ENCODE measurements around the gene AADACL4. TPM values are rescaled to one million over a fixed set of nuclear protein-coding genes. Genes with fewer than 3 reads are reported as not detected.

The AADACL4 gene
- total and polyA plus RNA-seq, 2 donors from 2014 or later: 0.16 to 0.58 TPM

- FAIRE-seq (no peak), DNase-seq (no peak)
- peaks cover 9 to 22% (median 10%) of the 10 kb centered on the region in 3 donors for H3K36me3 ChIP-seq (ENCODE audit: control insufficient read depth in 2 of 3, insufficient read depth in 3 of 3, low read length in 3 of 3)
- no peak overlapping the region for H3K27ac ChIP-seq (ENCODE audit: low read depth in 2 of 2, low read length in 2 of 2)
- peaks cover 0 to 4% (median 0%) of the 10 kb centered on the region in 3 donors for H3K9me3 ChIP-seq (ENCODE audit: control insufficient read depth in 2 of 3, insufficient read depth in 1 of 3, low read length in 3 of 3)
- no peak overlapping the region for H3K9ac ChIP-seq (ENCODE audit: low read length in 3 of 3)
- peaks cover 0 to 34% (median 22%) of the 10 kb centered on the region in 3 donors for H3K4me1 ChIP-seq (ENCODE audit: control insufficient read depth in 2 of 3, insufficient read depth in 2 of 3, low read depth in 1 of 3, low read length in 3 of 3)
- intact Hi-C loops (cut with DNase I): no loop called here
- H3K27me3 ChIP-seq (ENCODE audit: control insufficient read depth, insufficient read depth, low read length): no peaks in the 10 kb centered on the region
- no peak overlapping the region for H3K4me3 ChIP-seq (ENCODE audit: low read length in 3 of 3)
- no peak for TF ChIP-seq CTCF (IDR thresholded peaks at IDR 0.05; ENCODE audit: borderline replicate concordance, extremely low read depth, insufficient read depth)
Measured at GRCh38 chr1:12607263-12607662, 36.6 kb upstream of the AADACL4 start.

GRCh38 chr1:12608311-12608957 lies 35.5 kb upstream of the AADACL4 start:
- Histone ChIP-seq H3K27me3 (ENCODE audit: control insufficient read depth, insufficient read depth, low read length) (no peaks in the 10 kb centered on the region), H3K9me3 (ENCODE audit: control insufficient read depth in 2 of 3, insufficient read depth in 1 of 3, low read length in 3 of 3) (peaks cover 0 to 4% (median 0%) of the 10 kb centered on the region in 3 donors), H3K36me3 (ENCODE audit: control insufficient read depth in 2 of 3, insufficient read depth in 3 of 3, low read length in 3 of 3) (peaks cover 9 to 28% (median 14%) of the 10 kb centered on the region in 3 donors), H3K9ac (ENCODE audit: low read length in 3 of 3) (no peak overlapping the region), H3K27ac (ENCODE audit: low read depth in 2 of 2, low read length in 2 of 2) (no peak overlapping the region), H3K4me3 (ENCODE audit: low read length in 3 of 3) (no peak overlapping the region), H3K4me1 (ENCODE audit: control insufficient read depth in 2 of 3, insufficient read depth in 2 of 3, low read depth in 1 of 3, low read length in 3 of 3) (peaks cover 0 to 23% (median 11%) of the 10 kb centered on the region in 3 donors)
- DNase-seq: no peak
- FAIRE-seq: no peak
- no peak for TF ChIP-seq CTCF (IDR thresholded peaks at IDR 0.05; ENCODE audit: borderline replicate concordance, extremely low read depth, insufficient read depth)
- intact Hi-C loops (cut with DNase I): no loop called here

GRCh38 chr1:12609469-12610003 lies 34.3 kb upstream of the AADACL4 start:
- DNase-seq (no peak), FAIRE-seq (no peak)
- TF ChIP-seq CTCF (IDR thresholded peaks at IDR 0.05; ENCODE audit: borderline replicate concordance, extremely low read depth, insufficient read depth): no peak
- peaks cover 9 to 33% (median 14%) of the 10 kb centered on the region in 3 donors for H3K36me3 ChIP-seq (ENCODE audit: control insufficient read depth in 2 of 3, insufficient read depth in 3 of 3, low read length in 3 of 3)
- no peaks in the 10 kb centered on the region for H3K27me3 ChIP-seq (ENCODE audit: control insufficient read depth, insufficient read depth, low read length)
- no peak overlapping the region for H3K4me3 ChIP-seq (ENCODE audit: low read length in 3 of 3)
- H3K9ac ChIP-seq (ENCODE audit: low read length in 3 of 3): no peak overlapping the region
- H3K9me3 ChIP-seq (ENCODE audit: control insufficient read depth in 2 of 3, insufficient read depth in 1 of 3, low read length in 3 of 3): peaks cover 0 to 4% (median 0%) of the 10 kb centered on the region in 3 donors
- no peak overlapping the region for H3K27ac ChIP-seq (ENCODE audit: low read depth in 2 of 2, low read length in 2 of 2)
- peaks cover 0 to 15% (median 3%) of the 10 kb centered on the region in 3 donors for H3K4me1 ChIP-seq (ENCODE audit: control insufficient read depth in 2 of 3, insufficient read depth in 2 of 3, low read depth in 1 of 3, low read length in 3 of 3)
- intact Hi-C loops (cut with DNase I): no loop called here
